Measurements from ENCODE around the gene JUND. TPM values are rescaled to one million over a fixed set of nuclear protein-coding genes. Genes with fewer than 3 reads are reported as not detected.

Gene JUND
- polyA plus RNA-seq, 1 of the 3 experiments (the other 2 are of a cell fraction), result 115 TPM

- H3K9me2 ChIP-seq, result no peaks in the 10 kb centered on the region
- no peaks in the 10 kb centered on the region for H3K27me3 ChIP-seq (ENCODE audit: insufficient read depth)
- H3K4me3 ChIP-seq (ENCODE audit: low read depth in 2 of 2, low read length in 1 of 2), result no peak overlapping the region
- H3K9me3 ChIP-seq, result no peaks in the 10 kb centered on the region
- TF ChIP-seq SIN3A (IDR thresholded peaks at IDR 0.05; ENCODE audit: borderline replicate concordance, low read depth, low read length), result no peak
- no peak for TF ChIP-seq RAD21 (IDR thresholded peaks at IDR 0.05; ENCODE audit: low read length)
- TF ChIP-seq GABPA (IDR thresholded peaks at IDR 0.05; ENCODE audit: low read depth), result no peak
- no peak for TF ChIP-seq MAX (IDR thresholded peaks at IDR 0.05; ENCODE audit: low read depth)
- no peak for TF ChIP-seq ELF1 (IDR thresholded peaks at IDR 0.05)
- WGBS (ENCODE audit: low lambda C conversion rate), result 66% methylated on average over 17 of the region's 18 CpGs
- no peaks in the 10 kb centered on the region for H3K79me2 ChIP-seq (ENCODE audit: insufficient read depth)
- H4K20me1 ChIP-seq (ENCODE audit: insufficient read depth), result no peaks in the 10 kb centered on the region
- ChIA-PET CTCF (interaction anchor here (1.2 to 4.6 kb wide), 6 partner anchors 10 to 39 kb away, joined by 3 to 82 read pairs (median 47); partner anchors contain the start of gene MPV17L2), POLR2A (no interaction called here)
- H3K4me2 ChIP-seq, result no peak overlapping the region
- H3K36me3 ChIP-seq (replicated peaks in 1 of 2; ENCODE audit: control insufficient read depth in 1 of 2, insufficient read depth in 2 of 2, low read length in 1 of 2), result no peaks in the 10 kb centered on the region
- peaks cover 0 to 11% of the 10 kb centered on the region in 2 experiments; a peak in 1 of 4 replicates for H3K4me1 ChIP-seq (ENCODE audit: control insufficient read depth in 1 of 2, insufficient read depth in 2 of 2, low read depth in 1 of 2, low read length in 1 of 2)
- no peaks in the 10 kb centered on the region for H3F3A ChIP-seq (replicated peaks; ENCODE audit: insufficient read depth)
- no peak overlapping the region for H3K27ac ChIP-seq (ENCODE audit: low read depth in 2 of 2, low read length in 1 of 2)
- no peak overlapping the region for H3K9ac ChIP-seq
- DNase-seq, result no peak
- no peak overlapping the region for H2AFZ ChIP-seq (ENCODE audit: low read depth)
Measured at GRCh38 chr19:18230941-18231734, 50.3 kb downstream of the JUND start.

- WGBS (ENCODE audit: low lambda C conversion rate), result 56% methylated on average over 4 of the region's 4 CpGs
- Histone ChIP-seq H4K20me1 (ENCODE audit: insufficient read depth) (no peaks in the 10 kb centered on the region), H3K4me1 (ENCODE audit: control insufficient read depth in 1 of 2, insufficient read depth in 2 of 2, low read depth in 1 of 2, low read length in 1 of 2) (peaks cover 0 to 23% of the 10 kb centered on the region in 2 experiments; a peak in 1 of 4 replicates), H3K9me2 (no peaks in the 10 kb centered on the region), H3K4me2 (no peak overlapping the region), H3K27ac (ENCODE audit: low read depth in 2 of 2, low read length in 1 of 2) (no peak overlapping the region), H3K9me3 (no peaks in the 10 kb centered on the region), H3K79me2 (ENCODE audit: insufficient read depth) (no peaks in the 10 kb centered on the region), H3K36me3 (replicated peaks in 1 of 2; ENCODE audit: control insufficient read depth in 1 of 2, insufficient read depth in 2 of 2, low read length in 1 of 2) (no peaks in the 10 kb centered on the region), H3K27me3 (ENCODE audit: insufficient read depth) (no peaks in the 10 kb centered on the region), H2AFZ (ENCODE audit: low read depth) (no peak overlapping the region), H3F3A (replicated peaks; ENCODE audit: insufficient read depth) (no peaks in the 10 kb centered on the region), H3K4me3 (ENCODE audit: low read depth in 2 of 2, low read length in 1 of 2) (no peak overlapping the region), H3K9ac (no peak overlapping the region)
- no peak for DNase-seq
- ChIA-PET POLR2A (no interaction called here), CTCF (interaction anchor here (0.6 to 4.6 kb wide), 6 partner anchors 8 to 292 kb away, joined by 3 to 82 read pairs (median 47); partner anchors contain the start of gene MPV17L2)
- no peak for TF ChIP-seq FOSL2 (IDR thresholded peaks at IDR 0.05; ENCODE audit: borderline replicate concordance, low read depth)
- TF ChIP-seq YY1 (IDR thresholded peaks at IDR 0.05; ENCODE audit: low read depth), result no peak
- TF ChIP-seq MEF2A (IDR thresholded peaks at IDR 0.05; ENCODE audit: borderline replicate concordance, low read depth), result no peak
- no peak for TF ChIP-seq EZH2phosphoT487 (IDR thresholded peaks at IDR 0.05; ENCODE audit: borderline replicate concordance, low read depth)
- no peak for TF ChIP-seq MXI1 (IDR thresholded peaks at IDR 0.05; ENCODE audit: low read depth, low read length)
- no peak for TF ChIP-seq TEAD4 (IDR thresholded peaks at IDR 0.05; ENCODE audit: borderline replicate concordance, insufficient read depth)
- TF ChIP-seq SIN3A (IDR thresholded peaks at IDR 0.05; ENCODE audit: borderline replicate concordance, low read depth, low read length), result no peak
- TF ChIP-seq TAF1 (IDR thresholded peaks at IDR 0.05; ENCODE audit: borderline replicate concordance, low read depth, low read length), result no peak
- no peak for TF ChIP-seq EP300 (IDR thresholded peaks at IDR 0.05; ENCODE audit: borderline replicate concordance in 1 of 2, low read depth in 1 of 2, low read length in 1 of 2)
- TF ChIP-seq IRF3 (IDR thresholded peaks at IDR 0.05; ENCODE audit: low read depth, low read length), result no peak
- no peak for TF ChIP-seq RXRA (IDR thresholded peaks at IDR 0.05; ENCODE audit: borderline replicate concordance, low read depth)
- no peak for TF ChIP-seq RAD21 (IDR thresholded peaks at IDR 0.05; ENCODE audit: low read length)
- TF ChIP-seq USF2 (IDR thresholded peaks at IDR 0.05; ENCODE audit: borderline replicate concordance, low read depth, low read length), result no peak
- TF ChIP-seq REST (IDR thresholded peaks at IDR 0.05; ENCODE audit: low read depth, low read length), result no peak
- TF ChIP-seq GATA2 (CRISPR knock-in tag; IDR thresholded peaks at IDR 0.05), result no peak
- no peak for TF ChIP-seq SMC3 (IDR thresholded peaks at IDR 0.05; ENCODE audit: low read depth, low read length)
Measured at GRCh38 chr19:18229915-18230314, 51.5 kb downstream of the JUND start.
